Stimulated activated naive CD4-positive, alpha-beta T cell treated with Interleukin-2 at 50 U/mL for 16 hours (primary cell): ENCODE data around the gene OTOP2.
"Not testable (repeated sequence)": the region's sequence is repeated elsewhere in the genome, so short reads cannot be mapped to it uniquely, and the experiment has no call there.

Source experiments
- DNase-seq: peaks from one replicate; lab custom pipeline; 2025; lab: John Stamatoyannopoulos, UW

Gene OTOP2

GRCh38 chr17:74952431-74953133, 28.5 kb downstream of the OTOP2 start:
- DNase-seq, result no peak

GRCh38 chr17:74953134-74953687, 29.1 kb downstream of the OTOP2 start:
- no peak for DNase-seq

DNA sequence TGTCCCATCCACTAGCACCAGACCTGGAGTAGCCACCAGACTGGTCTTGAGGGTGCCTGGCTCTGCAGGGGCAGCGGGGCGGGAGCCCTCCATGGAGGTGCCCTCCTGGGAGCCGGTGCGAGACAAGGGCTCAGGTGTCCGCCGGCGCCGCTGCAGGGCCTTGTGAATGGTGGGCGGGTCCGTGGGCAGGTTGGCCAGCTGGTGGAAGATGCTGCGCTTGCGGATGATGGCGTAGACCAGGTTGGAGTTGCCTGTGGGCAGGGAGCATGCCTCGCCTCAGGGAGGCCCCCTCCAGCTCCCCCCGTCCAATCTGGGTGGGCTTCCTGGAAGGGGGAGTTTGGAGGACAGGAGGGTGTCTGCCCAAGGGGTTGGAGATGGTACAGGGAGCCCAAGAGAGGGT, 30.0 kb downstream of the OTOP2 start:
- DNase-seq, result no peak

GRCh38 chr17:74954665-74955421, 30.8 kb downstream of the OTOP2 start:
- no peak for DNase-seq

DNA sequence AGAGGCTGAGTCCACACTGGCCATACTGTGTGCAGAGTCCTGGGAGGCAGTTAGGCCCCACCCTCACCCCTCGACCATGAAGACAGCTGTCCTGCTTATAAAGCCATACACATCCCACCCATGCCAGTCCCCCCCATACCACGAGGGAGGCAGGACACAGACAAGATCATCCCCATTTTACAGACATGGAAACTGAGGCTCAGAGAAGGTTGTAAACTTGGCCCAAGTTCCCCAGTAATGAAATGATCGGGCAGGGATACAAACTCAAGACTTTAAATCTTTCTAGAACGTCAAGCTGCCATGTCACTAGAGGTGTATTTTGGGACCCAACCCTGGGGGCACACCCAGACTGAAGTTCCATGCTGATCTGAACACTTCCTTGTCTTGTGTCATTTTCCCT, 32.0 kb downstream of the OTOP2 start:
- no peak for DNase-seq

- DNase-seq, result peak; percentile 64
Measured at GRCh38 chr17:74957935-74958740, 34.1 kb downstream of the OTOP2 start.

DNA sequence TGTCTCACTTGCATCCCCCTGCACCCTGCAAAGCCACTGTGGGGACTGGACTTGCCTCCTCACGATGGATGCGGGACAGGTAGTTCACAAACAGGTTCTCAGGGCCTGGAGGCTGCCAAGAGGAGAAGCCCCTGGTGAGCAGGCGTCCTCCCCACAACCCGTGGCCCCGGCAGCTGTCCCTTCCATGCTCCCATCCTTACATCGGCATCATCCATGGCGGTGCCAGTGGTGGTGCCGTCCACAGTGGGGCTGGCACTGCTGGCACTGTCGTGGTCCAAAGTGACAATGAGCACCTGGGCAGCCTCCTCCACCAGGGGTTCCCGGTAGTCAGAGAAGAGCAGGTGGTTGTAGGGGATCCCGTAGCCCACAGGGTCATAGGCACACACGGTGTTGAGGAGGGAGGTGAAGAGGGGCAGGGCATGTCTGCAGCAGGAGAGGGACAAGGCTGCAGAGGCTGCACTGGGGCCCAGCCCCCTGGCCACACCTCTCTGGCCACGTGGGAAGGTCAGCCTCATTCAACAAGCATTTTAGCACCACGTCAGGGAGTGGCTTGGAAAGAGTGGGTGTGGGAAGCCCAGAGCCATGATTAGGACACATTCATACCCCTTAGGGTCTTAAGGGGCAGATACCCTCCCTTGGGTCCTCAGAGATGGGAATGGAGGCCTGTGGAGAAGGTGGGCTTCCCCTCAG, 35.9 kb downstream of the OTOP2 start:
- no peak for DNase-seq

DNA sequence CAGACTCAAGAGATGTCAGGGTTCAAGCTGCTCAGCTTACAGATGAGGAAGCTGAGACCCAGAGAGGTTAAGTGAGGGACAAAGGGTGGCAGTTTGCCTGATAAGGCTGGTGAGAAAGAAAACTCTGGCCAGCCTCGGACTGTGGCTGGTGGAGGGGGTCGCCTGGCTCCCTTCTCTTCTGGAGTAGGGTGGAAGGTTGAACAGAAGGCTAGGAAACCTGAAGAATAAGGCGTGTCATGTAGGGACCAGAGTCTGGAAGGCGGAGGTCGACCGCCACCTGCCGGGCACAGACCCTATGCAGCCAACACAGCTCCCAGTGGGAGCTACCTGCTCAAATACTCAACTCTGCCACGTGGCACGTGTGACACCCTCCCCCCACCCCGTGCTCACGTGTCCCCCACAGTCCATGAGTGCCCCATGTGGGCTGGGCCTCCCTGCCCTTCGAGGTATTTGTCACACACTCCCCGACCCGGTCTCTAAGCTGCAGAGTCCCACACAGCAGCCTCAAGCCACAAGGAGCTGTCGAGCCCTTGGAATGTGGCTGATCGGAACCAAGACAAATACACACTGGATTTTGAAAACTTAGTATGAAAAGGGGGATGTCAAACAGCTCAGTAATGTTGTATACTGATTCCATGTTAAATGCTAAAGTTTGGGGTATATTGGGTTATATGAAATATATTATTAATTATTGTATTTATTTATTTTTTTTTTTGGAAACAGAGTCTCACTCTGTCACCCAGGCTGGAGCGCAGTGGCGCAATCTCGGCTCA, 36.7 kb downstream of the OTOP2 start:
- peak; percentile 19 for DNase-seq

DNA sequence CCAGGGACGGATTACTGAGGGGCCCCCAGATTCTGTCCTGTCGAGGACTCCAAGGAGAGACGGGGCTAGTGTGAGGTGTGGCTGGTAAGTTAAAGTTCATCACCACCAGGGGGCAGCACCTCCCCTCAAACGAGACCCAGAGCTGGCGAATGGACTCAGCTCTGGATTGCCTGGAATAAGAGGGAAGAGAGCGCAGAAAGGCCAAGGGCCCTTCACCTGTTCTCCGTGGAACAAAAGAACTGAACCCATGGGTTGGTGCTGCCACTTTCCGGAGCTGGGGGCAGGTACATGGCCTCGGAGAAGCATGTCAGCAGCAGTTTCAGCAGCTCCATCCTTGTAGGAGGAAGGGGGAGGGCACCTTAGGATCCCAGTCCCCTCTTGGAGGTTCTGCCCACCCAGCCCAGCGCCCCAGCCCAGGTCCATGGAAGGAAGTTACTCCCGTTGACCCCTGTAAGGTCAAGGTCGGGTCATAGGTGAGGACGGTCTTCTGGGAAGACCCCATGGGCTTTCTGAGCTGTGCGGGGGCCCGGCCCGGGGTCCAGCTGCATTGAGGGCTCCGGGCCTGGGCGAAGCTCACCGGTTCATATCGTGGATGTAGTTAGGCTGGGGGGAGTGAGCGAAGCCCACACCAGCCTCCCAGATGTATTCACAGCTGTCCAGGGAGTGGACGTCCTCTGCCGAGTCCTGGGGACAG, 37.7 kb downstream of the OTOP2 start:
- peak; percentile 73 for DNase-seq

- DNase-seq, result no peak
Measured at GRCh38 chr17:74962622-74963394, 38.7 kb downstream of the OTOP2 start.

- no peak for DNase-seq
Measured at GRCh38 chr17:74963656-74964055, 39.6 kb downstream of the OTOP2 start.

- DNase-seq, result no peak
Measured at GRCh38 chr17:74964246-74964761, 40.2 kb downstream of the OTOP2 start.

DNA sequence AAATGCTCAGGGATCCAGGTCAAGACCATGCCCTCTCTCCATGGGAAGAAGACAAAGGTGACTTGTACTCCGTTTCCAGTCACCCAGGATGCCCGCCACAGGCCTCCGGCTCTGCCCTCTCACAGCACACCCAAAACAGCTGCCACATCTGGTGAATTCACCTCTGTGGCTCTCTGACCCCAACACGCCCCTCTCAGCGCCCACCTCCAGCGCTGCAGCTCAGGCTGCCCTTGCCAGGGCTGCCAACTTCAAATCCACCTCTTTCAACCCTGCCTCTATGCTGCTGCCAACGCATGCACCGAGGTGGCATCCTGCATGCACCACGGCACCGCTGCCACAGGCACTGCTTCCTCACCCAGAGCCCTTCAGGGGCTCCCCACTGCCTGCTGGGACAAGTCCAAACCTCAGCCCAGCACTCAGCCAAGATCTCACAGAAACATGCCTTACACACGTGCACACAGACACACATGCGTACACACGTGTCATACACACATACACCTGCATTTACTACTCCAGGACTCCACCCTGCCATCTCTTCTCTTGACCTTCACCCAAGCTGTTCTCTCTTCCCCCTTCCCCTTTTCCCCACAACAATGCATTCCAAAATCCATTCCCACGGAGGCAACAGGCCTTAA, 41.0 kb downstream of the OTOP2 start:
- DNase-seq, result no peak

DNA sequence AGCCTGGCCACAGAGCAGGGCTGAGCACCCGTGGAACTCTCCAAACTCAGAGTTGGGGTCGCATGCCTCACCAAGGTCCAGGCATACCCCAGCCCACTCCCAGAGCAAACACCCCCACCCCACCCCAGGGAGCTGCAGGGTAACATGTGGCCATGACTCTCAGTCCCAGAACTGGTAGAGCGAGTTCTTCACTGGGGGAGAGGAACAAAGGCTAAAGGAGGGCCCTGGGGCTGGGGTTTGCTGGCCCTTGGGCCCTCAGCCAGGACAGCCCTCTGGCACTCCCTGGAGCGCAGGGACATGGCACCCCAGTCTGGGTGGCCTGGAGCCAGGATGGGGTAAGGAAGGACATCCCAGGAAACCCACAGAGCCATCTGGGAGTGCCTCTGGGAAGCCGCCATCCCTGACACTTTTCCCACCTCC, 44.3 kb downstream of the OTOP2 start:
- DNase-seq, result no peak

GRCh38 chr17:74969501-74969900, 45.4 kb downstream of the OTOP2 start:
- DNase-seq, result not testable (repeated sequence)

GRCh38 chr17:74970395-74970794, 46.3 kb downstream of the OTOP2 start:
- DNase-seq, result no peak

- no peak for DNase-seq
Measured at GRCh38 chr17:74971069-74971841, 47.2 kb downstream of the OTOP2 start.

GRCh38 chr17:74971842-74972106, 47.7 kb downstream of the OTOP2 start:
- no peak for DNase-seq
